Uterus (tissue), 2 donors: ENCODE data around the gene PLCZ1.
"Not testable (repeated sequence)": the region's sequence is repeated elsewhere in the genome, so short reads cannot be mapped to it uniquely, and the experiment has no call there.

Source experiments
- POLR2A ChIP-seq, 2 donors: fragments of 450-650 bp; IDR thresholded peaks; one replicate each; pipeline ENCODE4 v1.6.1; 2016; ENCODE audit warnings: antibody characterized with exemption in 2 of 2, mild to moderate bottlenecking in 1 of 2, moderate library complexity in 1 of 2
- TF ChIP-seq, protein P1 (sequence below), 4 experiments: fragments of 200-600 bp in 2 of 4; fragments of 450-650 bp in 2 of 4; sonication (generic) in 2 of 4; IDR thresholded peaks; one replicate each; pipeline ENCODE4 v1.5.1; 2016 to 2019; ENCODE audit warnings: antibody characterized with exemption in 4 of 4, mild to moderate bottlenecking in 2 of 4, moderate library complexity in 1 of 4

DNA sequence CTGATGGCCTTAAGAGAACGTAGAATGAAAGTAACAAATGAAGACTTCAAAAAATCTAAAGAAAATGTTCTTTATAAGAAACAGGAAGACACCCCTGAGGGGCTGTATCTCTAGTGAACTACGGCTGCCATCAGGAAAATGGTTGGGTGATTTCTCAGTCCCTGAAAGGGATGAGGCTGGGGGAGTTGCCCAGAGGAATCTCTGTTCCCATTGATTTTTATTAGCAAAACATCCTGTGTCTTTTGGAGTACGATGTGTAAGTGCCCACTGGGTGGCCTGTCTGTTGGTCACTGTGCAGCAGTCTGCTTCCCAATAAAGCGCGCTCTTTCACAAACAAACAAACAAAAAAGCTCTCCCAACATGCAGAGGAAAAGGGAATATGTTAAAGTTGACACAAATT, 43.8 kb downstream of the PLCZ1 start:
- TF ChIP-seq, protein P1, sequence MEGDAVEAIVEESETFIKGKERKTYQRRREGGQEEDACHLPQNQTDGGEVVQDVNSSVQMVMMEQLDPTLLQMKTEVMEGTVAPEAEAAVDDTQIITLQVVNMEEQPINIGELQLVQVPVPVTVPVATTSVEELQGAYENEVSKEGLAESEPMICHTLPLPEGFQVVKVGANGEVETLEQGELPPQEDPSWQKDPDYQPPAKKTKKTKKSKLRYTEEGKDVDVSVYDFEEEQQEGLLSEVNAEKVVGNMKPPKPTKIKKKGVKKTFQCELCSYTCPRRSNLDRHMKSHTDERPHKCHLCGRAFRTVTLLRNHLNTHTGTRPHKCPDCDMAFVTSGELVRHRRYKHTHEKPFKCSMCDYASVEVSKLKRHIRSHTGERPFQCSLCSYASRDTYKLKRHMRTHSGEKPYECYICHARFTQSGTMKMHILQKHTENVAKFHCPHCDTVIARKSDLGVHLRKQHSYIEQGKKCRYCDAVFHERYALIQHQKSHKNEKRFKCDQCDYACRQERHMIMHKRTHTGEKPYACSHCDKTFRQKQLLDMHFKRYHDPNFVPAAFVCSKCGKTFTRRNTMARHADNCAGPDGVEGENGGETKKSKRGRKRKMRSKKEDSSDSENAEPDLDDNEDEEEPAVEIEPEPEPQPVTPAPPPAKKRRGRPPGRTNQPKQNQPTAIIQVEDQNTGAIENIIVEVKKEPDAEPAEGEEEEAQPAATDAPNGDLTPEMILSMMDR (IDR thresholded peaks at IDR 0.05) = not testable (repeated sequence)
- not testable (repeated sequence) for TF ChIP-seq POLR2A (IDR thresholded peaks at IDR 0.05)
